Activated naive CD4-positive, alpha-beta T cell (primary cell): Measurements from ENCODE around the gene PCDHB15.
"Not testable (repeated sequence)": the region's sequence is repeated elsewhere in the genome, so short reads cannot be mapped to it uniquely, and the experiment has no call there.

Experiments used
- DNase-seq, 4 experiments: peaks; one replicate each; lab custom pipeline; 2025; lab: John Stamatoyannopoulos, UW

PCDHB15 gene

GRCh38 chr5:141245250-141245717 is at the start of gene PCDHB15:
PCDHB15 (plus strand) TSS chr5:141245395; CDS start chr5:141245579, 184 bp downstream.
- DNase-seq = no peak

GRCh38 chr5:141196363-141196762 is 48.8 kb upstream of the PCDHB15 start:
- no peak for DNase-seq

GRCh38 chr5:141199359-141200235 is 45.6 kb upstream of the PCDHB15 start, which contains the start of gene PCDHB11:
PCDHB11 (plus strand) TSS chr5:141199627; CDS start chr5:141199775, 148 bp downstream.
- DNase-seq = no peak

GRCh38 chr5:141201126-141201525 is 44.1 kb upstream of the PCDHB15 start:
- DNase-seq = not testable (repeated sequence)

GRCh38 chr5:141201646-141202045 is 43.5 kb upstream of the PCDHB15 start:
- not testable (repeated sequence) for DNase-seq

- DNase-seq = no peak
Measured at GRCh38 chr5:141208478-141208877, 36.7 kb upstream of the PCDHB15 start, which contains the start of gene PCDHB12. PCDHB12 (plus strand) TSS chr5:141208719; CDS start chr5:141208908, 189 bp downstream.

- DNase-seq = not testable (repeated sequence)
Measured at GRCh38 chr5:141210281-141210680, 34.9 kb upstream of the PCDHB15 start.

- not testable (repeated sequence) for DNase-seq
Measured at GRCh38 chr5:141210849-141211248, 34.3 kb upstream of the PCDHB15 start.

- DNase-seq = not testable (repeated sequence)
Measured at GRCh38 chr5:141213656-141214339, 31.4 kb upstream of the PCDHB15 start, which contains the start of gene PCDHB13. PCDHB13 (plus strand) TSS chr5:141213919; CDS start chr5:141214124, 205 bp downstream.

- DNase-seq = not testable (repeated sequence)
Measured at GRCh38 chr5:141214583-141214982, 30.6 kb upstream of the PCDHB15 start.

GRCh38 chr5:141215504-141215903 is 29.7 kb upstream of the PCDHB15 start:
- DNase-seq = not testable (repeated sequence)

GRCh38 chr5:141216035-141216434 is 29.2 kb upstream of the PCDHB15 start:
- DNase-seq = not testable (repeated sequence)

GRCh38 chr5:141223112-141223783 is 21.9 kb upstream of the PCDHB15 start, which contains the start of gene PCDHB14:
PCDHB14 (plus strand) TSS chr5:141223343; CDS start chr5:141223506, 163 bp downstream.
- no peak for DNase-seq

- not testable (repeated sequence) for DNase-seq
Measured at GRCh38 chr5:141224844-141225243, 20.4 kb upstream of the PCDHB15 start.

- DNase-seq = not testable (repeated sequence)
Measured at GRCh38 chr5:141225421-141225820, 19.8 kb upstream of the PCDHB15 start.

- no peak for DNase-seq
Measured at GRCh38 chr5:141234109-141234667, 11.0 kb upstream of the PCDHB15 start.

GRCh38 chr5:141235922-141236321 is 9.3 kb upstream of the PCDHB15 start:
- not testable (repeated sequence) for DNase-seq

- DNase-seq = no peak
Measured at GRCh38 chr5:141236516-141237313, 8.5 kb upstream of the PCDHB15 start.

GRCh38 chr5:141241496-141241895 is 3.7 kb upstream of the PCDHB15 start:
- DNase-seq = no peak

- DNase-seq = not testable (repeated sequence)
Measured at GRCh38 chr5:141246971-141247370, 1.8 kb downstream of the PCDHB15 start.
